Measurements from ENCODE around the gene TK2. TPM values are rescaled to one million over a fixed set of nuclear protein-coding genes. Genes with fewer than 3 reads are reported as not detected.

Gene TK2
- total RNA-seq, 1 donor: 73.5 TPM

DNA sequence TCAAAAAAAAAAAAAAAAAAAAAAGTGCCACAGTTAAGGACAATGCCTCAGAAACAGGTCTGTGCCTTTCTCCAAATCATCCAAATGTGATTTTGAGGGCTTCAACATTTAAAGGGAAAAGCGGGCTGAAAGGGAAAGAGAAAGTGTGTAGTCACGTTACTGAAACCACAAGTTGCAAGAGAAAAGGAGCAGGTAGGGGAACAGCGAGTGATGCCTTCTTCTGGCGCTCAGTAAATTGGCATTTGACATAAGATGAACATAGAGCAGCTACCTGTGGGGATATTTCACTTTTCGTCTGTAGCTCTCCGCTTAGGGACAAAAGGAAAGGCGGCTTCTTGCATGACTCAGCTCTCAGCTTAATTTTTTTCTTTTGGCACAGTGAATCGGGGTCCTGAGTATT, 40.4 kb upstream of the TK2 start:
- no peaks in the 10 kb centered on the region for H3K9me3 ChIP-seq (ENCODE audit: low read depth, low read length)
- no peaks in the 10 kb centered on the region for H3K36me3 ChIP-seq (ENCODE audit: insufficient read depth, low read length)
- H4K20me1 ChIP-seq (ENCODE audit: insufficient read depth, low read length): no peaks in the 10 kb centered on the region
- DNase-seq (ENCODE audit: insufficient read length, low spot score, missing footprints): no peak
- peak overlapping the region; percentile 42 for H3K4me2 ChIP-seq (ENCODE audit: insufficient read depth, low read length)
- H3K27me3 ChIP-seq (ENCODE audit: insufficient read depth, low read length): no peaks in the 10 kb centered on the region
- peak overlapping the region; percentile 15 for H3K4me3 ChIP-seq (ENCODE audit: insufficient read depth, low read length)
- H3K79me2 ChIP-seq (ENCODE audit: insufficient read depth, low read length): no peaks in the 10 kb centered on the region
- no peak overlapping the region for H2AFZ ChIP-seq (ENCODE audit: low read length)
- H3K27ac ChIP-seq (ENCODE audit: low read depth, low read length): no peak overlapping the region
- no peak for TF ChIP-seq CTCF (IDR thresholded peaks at IDR 0.05; ENCODE audit: extremely low read depth, low read depth, low read length)
- H3K4me1 ChIP-seq (ENCODE audit: insufficient read depth, low read length): peaks cover 4% of the 10 kb centered on the region

- Histone ChIP-seq H2AFZ (ENCODE audit: low read length) (peak overlapping the region; percentile 29), H3K4me3 (ENCODE audit: insufficient read depth, low read length) (no peak overlapping the region), H3K36me3 (ENCODE audit: insufficient read depth, low read length) (no peaks in the 10 kb centered on the region), H3K4me2 (ENCODE audit: insufficient read depth, low read length) (no peak overlapping the region), H3K4me1 (ENCODE audit: insufficient read depth, low read length) (peaks cover 4% of the 10 kb centered on the region), H3K9me3 (ENCODE audit: low read depth, low read length) (no peaks in the 10 kb centered on the region), H3K27me3 (ENCODE audit: insufficient read depth, low read length) (no peaks in the 10 kb centered on the region), H4K20me1 (ENCODE audit: insufficient read depth, low read length) (no peaks in the 10 kb centered on the region), H3K27ac (ENCODE audit: low read depth, low read length) (no peak overlapping the region), H3K79me2 (ENCODE audit: insufficient read depth, low read length) (no peaks in the 10 kb centered on the region)
- TF ChIP-seq CTCF (IDR thresholded peaks at IDR 0.05; ENCODE audit: extremely low read depth, low read depth, low read length): peak; percentile 84
- DNase-seq (ENCODE audit: insufficient read length, low spot score, missing footprints): peak; percentile 88
Observed at GRCh38 chr16:66588981-66589713, 39.2 kb upstream of the TK2 start.

- no peak for DNase-seq (ENCODE audit: insufficient read length, low spot score, missing footprints)
- Histone ChIP-seq H3K4me2 (ENCODE audit: insufficient read depth, low read length) (peak overlapping the region; percentile 41), H4K20me1 (ENCODE audit: insufficient read depth, low read length) (no peaks in the 10 kb centered on the region), H2AFZ (ENCODE audit: low read length) (peak overlapping the region; percentile 44), H3K36me3 (ENCODE audit: insufficient read depth, low read length) (no peaks in the 10 kb centered on the region), H3K9me3 (ENCODE audit: low read depth, low read length) (no peaks in the 10 kb centered on the region), H3K4me3 (ENCODE audit: insufficient read depth, low read length) (no peak overlapping the region), H3K27ac (ENCODE audit: low read depth, low read length) (no peak overlapping the region), H3K4me1 (ENCODE audit: insufficient read depth, low read length) (peaks cover 4% of the 10 kb centered on the region), H3K79me2 (ENCODE audit: insufficient read depth, low read length) (no peaks in the 10 kb centered on the region), H3K27me3 (ENCODE audit: insufficient read depth, low read length) (no peaks in the 10 kb centered on the region)
- no peak for TF ChIP-seq CTCF (IDR thresholded peaks at IDR 0.05; ENCODE audit: extremely low read depth, low read depth, low read length)
Observed at GRCh38 chr16:66587881-66588600, 38.1 kb upstream of the TK2 start.
